Epithelial cell of proximal tubule (primary cell): ENCODE data around the gene SOS2. TPM values are rescaled to one million over a fixed set of nuclear protein-coding genes. Genes with fewer than 3 reads are reported as not detected.

Experiments
- DNase-seq: peaks from one replicate; pipeline ENCODE4 v3.0.0-alpha.2; 2011; ENCODE audit warnings: low read depth
- H3K4me3 ChIP-seq: 2 replicates; pipeline ENCODE4 v1.5.1; 2011; ENCODE audit warnings: low read depth, mild to moderate bottlenecking, low read length
- CTCF ChIP-seq: conservative IDR thresholded peaks from 2 replicates; pipeline ENCODE4 v1.5.1; 2012; ENCODE audit warnings: low read depth, mild to moderate bottlenecking, low read length
- total RNA-seq: library from RNA; depleted of rRNA; stranded (reverse); fragments of >200 nt; gene quantifications from 2 replicates; pipeline ENCODE4 v1.2.3, GENCODE V29; 2015

The SOS2 gene
- total RNA-seq, 1 donor from 2014 or later: 13.5 TPM

- no peak for TF ChIP-seq CTCF
- DNase-seq: no peak
- H3K4me3 ChIP-seq: no peak overlapping the region
Measured at GRCh38 chr14:50260072-50260471, 28.7 kb upstream of the SOS2 start.

- no peak for DNase-seq
- no peak overlapping the region for H3K4me3 ChIP-seq
- TF ChIP-seq CTCF: no peak
Measured at GRCh38 chr14:50257732-50258131, 26.4 kb upstream of the SOS2 start.

DNA sequence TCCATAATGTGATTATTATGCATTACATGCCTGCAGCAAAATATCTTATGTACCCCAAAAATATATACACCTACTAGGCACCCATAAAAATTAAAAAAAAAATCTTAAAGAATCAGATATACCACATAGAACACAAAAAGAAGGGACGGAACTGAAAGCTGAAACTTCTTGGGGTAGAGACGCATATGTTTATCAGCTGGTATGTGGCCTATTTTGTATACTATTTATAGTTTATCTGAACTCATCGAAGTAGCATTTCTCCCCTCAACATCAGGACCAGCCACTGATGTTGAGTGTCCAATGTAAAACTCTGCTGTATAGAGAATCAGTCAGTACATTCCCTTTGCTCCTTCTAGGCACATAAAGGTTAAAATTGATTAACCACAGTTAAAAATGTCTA is 22.9 kb upstream of the SOS2 start:
- no peak for TF ChIP-seq CTCF
- H3K4me3 ChIP-seq: no peak overlapping the region
- no peak for DNase-seq

GRCh38 chr14:50249136-50249775 is 17.9 kb upstream of the SOS2 start:
- no peak for TF ChIP-seq CTCF
- DNase-seq: no peak
- no peak overlapping the region for H3K4me3 ChIP-seq

DNA sequence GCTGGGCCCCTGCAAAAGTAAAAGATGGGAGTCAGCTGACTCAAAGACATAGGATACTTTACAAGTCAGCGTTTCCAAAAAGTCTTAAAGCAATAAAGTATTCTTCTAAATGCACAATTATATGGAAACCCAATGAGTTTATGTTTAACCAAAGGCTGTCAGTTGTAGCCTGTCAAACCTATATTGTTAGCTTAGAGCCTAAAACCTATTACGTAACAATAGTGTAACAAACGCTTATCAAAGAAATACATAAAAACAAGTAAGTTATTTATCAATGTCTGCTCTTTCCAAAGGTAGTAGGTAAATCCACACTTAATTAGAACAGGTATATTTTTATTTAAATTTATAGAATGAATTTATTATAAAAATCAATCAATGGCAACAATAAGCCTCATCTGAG is 15.9 kb upstream of the SOS2 start:
- H3K4me3 ChIP-seq: no peak overlapping the region
- DNase-seq: no peak
- TF ChIP-seq CTCF: no peak

DNA sequence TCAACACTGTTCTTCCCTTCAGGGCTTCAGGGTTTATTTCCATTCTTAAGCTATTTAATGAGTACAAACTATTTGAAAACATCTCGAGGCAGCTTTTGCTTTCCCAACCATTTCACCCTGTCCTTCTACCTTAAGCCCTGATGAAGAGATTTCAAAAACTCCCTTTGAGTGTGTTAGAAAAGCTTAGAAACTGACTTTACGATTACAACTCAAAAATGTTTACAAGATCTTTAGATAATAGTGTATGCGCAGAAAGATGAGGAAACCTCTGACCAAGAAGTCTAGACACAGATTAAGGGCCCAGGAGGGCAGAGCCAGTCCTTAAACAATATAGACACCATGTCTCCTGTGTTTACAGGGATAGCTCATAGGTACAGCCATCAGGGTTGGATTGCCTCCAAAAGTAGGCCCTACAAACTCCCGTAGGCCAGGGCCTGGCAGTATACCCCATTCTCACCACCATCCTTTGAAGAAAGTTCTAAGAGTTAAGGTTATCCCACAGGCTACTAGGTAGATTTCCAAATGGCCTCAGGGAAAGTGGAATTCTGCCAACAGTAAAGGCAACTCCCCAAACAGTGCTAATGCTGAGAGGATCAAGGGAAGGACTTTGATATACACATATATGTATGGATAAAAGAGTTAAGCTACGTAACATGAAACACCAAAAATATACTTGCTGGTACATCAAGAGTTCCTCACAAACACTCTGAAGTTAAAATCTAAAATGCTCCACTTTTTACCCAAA is 11.4 kb upstream of the SOS2 start:
- DNase-seq: no peak
- no peak for TF ChIP-seq CTCF
- no peak overlapping the region for H3K4me3 ChIP-seq

DNA sequence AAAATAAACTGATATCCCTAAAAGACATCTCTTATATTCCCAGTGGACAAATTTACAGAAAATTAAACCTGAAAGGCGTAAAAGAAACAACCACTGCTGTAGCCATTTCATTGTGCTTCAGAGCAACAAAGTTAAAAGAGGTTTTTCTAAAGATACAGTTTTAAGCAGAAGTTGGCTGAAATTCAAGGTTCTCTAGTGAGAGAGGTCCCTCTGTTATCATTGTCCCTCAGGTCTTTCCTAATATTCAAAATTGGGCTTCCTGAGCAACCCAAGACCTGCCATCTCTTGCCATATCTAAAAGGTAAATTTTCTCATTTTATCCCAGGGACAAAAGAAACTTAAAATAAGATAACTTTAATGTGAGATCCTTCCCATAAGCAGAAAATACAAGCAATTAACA is 10.7 kb upstream of the SOS2 start:
- TF ChIP-seq CTCF: no peak
- no peak overlapping the region for H3K4me3 ChIP-seq
- DNase-seq: no peak
